GM11168 (cell line): ENCODE measurements around the gene L3MBTL4.
"Not testable (repeated sequence)": the region's sequence is repeated elsewhere in the genome, so short reads cannot be mapped to it uniquely, and the experiment has no call there.

Source experiments
- in situ Hi-C: fragments of 300-500 bp; cut with MboI; formaldehyde crosslinking; loops from one replicate; pipeline ENCODE4 v1.12.0; 2022; ENCODE audit warnings: low sequenced_read_pairs; ENCODE audit not compliant: unreplicated experiment

L3MBTL4 gene

GRCh38 chr18:6259324-6259723, 155.4 kb downstream of the L3MBTL4 start:
- in situ Hi-C loops: not testable (repeated sequence)

GRCh38 chr18:6257950-6258349, 156.8 kb downstream of the L3MBTL4 start:
- in situ Hi-C loops: no loop called here

GRCh38 chr18:6256521-6256920, 158.2 kb downstream of the L3MBTL4 start:
- in situ Hi-C loops: no loop called here

GRCh38 chr18:6255886-6256285, 158.8 kb downstream of the L3MBTL4 start:
- in situ Hi-C loops: no loop called here

GRCh38 chr18:6255116-6255705, 159.5 kb downstream of the L3MBTL4 start:
- in situ Hi-C loops: no loop called here

- in situ Hi-C loops: no loop called here
Measured at GRCh38 chr18:6254456-6254855, 160.3 kb downstream of the L3MBTL4 start.

- in situ Hi-C loops: no loop called here
Measured at GRCh38 chr18:6251084-6251483, 163.6 kb downstream of the L3MBTL4 start.

GRCh38 chr18:6249788-6250187, 164.9 kb downstream of the L3MBTL4 start:
- in situ Hi-C loops: no loop called here

- in situ Hi-C loops: no loop called here
Measured at GRCh38 chr18:6249170-6249569, 165.5 kb downstream of the L3MBTL4 start.

GRCh38 chr18:6248017-6248416, 166.7 kb downstream of the L3MBTL4 start:
- in situ Hi-C loops: no loop called here

GRCh38 chr18:6242004-6242403, 172.7 kb downstream of the L3MBTL4 start:
- in situ Hi-C loops: no loop called here

- in situ Hi-C loops: no loop called here
Measured at GRCh38 chr18:6239716-6240115, 175.0 kb downstream of the L3MBTL4 start.

GRCh38 chr18:6236258-6236657, 178.5 kb downstream of the L3MBTL4 start:
- in situ Hi-C loops: no loop called here

- in situ Hi-C loops: loop anchor here (25.0 kb wide), 1 partner anchor 335 kb away; the partner anchor contains the start of gene TMEM200C
Measured at GRCh38 chr18:6222271-6222670, 192.4 kb downstream of the L3MBTL4 start.

- in situ Hi-C loops: loop anchor here (25.0 kb wide), 1 partner anchor 334 kb away; the partner anchor contains the start of gene TMEM200C
Measured at GRCh38 chr18:6221602-6222014, 193.1 kb downstream of the L3MBTL4 start.

- in situ Hi-C loops: loop anchor here (25.0 kb wide), 1 partner anchor 333 kb away; the partner anchor contains the start of gene TMEM200C
Measured at GRCh38 chr18:6220129-6220528, 194.6 kb downstream of the L3MBTL4 start.

GRCh38 chr18:6219116-6219717, 195.5 kb downstream of the L3MBTL4 start:
- in situ Hi-C loops: loop anchor here (25.0 kb wide), 1 partner anchor 332 kb away; the partner anchor contains the start of gene TMEM200C

- in situ Hi-C loops: loop anchor here (25.0 kb wide), 1 partner anchor 329 kb away; the partner anchor contains the start of gene TMEM200C
Measured at GRCh38 chr18:6215888-6216287, 198.8 kb downstream of the L3MBTL4 start.

GRCh38 chr18:6211174-6211504, 203.6 kb downstream of the L3MBTL4 start:
- in situ Hi-C loops: loop anchor here (25.0 kb wide), 1 partner anchor 324 kb away; the partner anchor contains the start of gene TMEM200C

- in situ Hi-C loops: loop anchor here (25.0 kb wide), 1 partner anchor 323 kb away; the partner anchor contains the start of gene TMEM200C
Measured at GRCh38 chr18:6210349-6211173, 204.2 kb downstream of the L3MBTL4 start.

- in situ Hi-C loops: loop anchor here (25.0 kb wide), 1 partner anchor 321 kb away; the partner anchor contains the start of gene TMEM200C
Measured at GRCh38 chr18:6207941-6208340, 206.8 kb downstream of the L3MBTL4 start.
